ENCODE results near the gene NANOS2. TPM values are rescaled to one million over a fixed set of nuclear protein-coding genes. Genes with fewer than 3 reads are reported as not detected.

The NANOS2 gene
- total RNA-seq, 2 donors from 2014 or later: not detected

DNA sequence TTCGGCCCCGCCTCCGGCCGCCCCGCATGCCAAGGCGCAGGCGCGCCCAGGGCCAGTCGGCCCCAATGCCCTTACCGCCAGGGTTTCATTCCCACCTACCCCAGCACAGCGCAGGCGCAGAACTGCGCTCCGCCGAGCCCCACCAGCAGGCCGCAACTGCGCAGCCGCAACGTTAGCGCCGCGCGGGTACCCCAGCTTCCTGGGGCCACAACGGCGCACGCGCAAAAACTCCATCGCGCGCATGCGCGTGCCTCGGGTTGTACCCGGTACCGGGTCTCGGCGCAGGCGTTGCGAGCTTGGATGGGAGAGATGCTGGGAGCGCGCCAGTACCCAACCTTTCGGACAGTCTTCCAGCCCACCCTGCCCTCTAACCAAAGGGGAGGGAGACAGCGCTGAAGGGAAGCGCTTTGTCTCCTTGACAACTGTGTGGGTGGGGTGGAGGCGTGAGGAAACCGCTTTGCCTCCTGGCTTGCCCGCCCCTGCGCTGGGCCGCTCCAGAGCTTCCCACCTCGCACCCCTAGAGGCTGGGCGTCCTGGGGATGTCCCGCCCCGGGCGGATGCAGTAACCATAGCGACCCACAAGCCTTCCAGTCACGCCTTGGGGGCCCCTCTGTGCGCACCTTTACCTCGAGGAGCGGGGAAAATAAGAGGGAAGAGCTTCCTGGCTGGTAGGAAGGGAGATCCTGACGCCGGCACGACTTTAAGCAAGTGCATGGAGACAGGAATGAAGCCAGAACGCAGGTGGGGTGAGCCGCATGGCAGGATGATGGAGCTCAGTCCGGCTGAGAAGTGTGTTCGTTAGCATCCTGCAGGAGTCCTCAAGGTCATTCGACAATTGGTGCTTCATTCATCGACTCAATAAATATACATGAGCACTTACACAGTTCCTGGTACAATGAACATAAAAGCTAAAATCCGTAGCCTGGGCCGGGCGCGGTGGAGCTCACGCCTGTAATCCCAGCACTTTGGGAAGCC, 11.6 kb downstream of the NANOS2 start:
- Histone ChIP-seq H3K4me1 (peaks cover 0 to 24% of the 10 kb centered on the region in 2 donors), H3K36me3 (peaks cover 15% of the 10 kb centered on the region), H3K4me3 (peak overlapping the region; percentile 59 to 79), H3K27me3 (no peaks in the 10 kb centered on the region), H3K27ac (peak overlapping the region; percentile 80 to 85), H3K9me3 (no peaks in the 10 kb centered on the region)
- peak; percentile 96 for DNase-seq (ENCODE audit: low spot score)
- TF ChIP-seq, protein P1, sequence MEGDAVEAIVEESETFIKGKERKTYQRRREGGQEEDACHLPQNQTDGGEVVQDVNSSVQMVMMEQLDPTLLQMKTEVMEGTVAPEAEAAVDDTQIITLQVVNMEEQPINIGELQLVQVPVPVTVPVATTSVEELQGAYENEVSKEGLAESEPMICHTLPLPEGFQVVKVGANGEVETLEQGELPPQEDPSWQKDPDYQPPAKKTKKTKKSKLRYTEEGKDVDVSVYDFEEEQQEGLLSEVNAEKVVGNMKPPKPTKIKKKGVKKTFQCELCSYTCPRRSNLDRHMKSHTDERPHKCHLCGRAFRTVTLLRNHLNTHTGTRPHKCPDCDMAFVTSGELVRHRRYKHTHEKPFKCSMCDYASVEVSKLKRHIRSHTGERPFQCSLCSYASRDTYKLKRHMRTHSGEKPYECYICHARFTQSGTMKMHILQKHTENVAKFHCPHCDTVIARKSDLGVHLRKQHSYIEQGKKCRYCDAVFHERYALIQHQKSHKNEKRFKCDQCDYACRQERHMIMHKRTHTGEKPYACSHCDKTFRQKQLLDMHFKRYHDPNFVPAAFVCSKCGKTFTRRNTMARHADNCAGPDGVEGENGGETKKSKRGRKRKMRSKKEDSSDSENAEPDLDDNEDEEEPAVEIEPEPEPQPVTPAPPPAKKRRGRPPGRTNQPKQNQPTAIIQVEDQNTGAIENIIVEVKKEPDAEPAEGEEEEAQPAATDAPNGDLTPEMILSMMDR (IDR thresholded peaks at IDR 0.05): no peak

DNA sequence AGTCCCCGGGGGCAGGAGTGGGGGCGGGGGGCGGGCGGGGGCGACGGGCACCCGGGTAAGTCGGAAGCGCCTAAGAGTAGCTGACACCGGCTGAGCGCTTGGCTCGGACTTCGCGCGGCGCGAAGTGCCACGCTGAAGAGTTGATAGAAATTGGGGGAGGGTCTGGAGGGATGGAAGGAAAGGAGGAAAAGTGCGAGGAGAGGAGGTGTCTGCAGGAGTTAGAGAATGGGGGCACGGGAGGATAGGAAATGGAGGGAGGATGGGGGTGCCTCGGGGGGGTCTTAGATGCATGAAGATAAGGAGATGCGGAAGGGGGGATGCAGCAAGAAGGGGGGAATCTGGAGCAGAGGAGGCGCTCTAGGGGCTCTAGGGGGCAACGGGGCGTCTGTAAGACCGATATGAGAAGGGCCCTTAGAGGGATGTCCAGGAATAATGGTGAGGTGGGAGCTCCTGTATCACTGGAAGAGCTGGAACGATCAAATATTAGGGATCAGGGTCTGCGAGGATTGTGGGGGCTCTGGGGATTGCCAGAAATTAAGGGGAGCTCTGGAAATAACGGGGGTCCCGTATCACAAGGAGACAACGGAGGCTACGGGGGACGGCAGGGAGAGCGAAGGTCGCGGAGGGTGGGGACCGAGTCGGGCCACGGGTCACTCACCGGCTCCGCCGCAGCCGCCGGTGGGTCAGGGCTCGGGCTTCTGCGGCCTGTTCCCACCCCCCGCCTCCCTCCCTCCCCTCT, 12.5 kb downstream of the NANOS2 start, which contains the start of gene MYPOP:
Gene MYPOP (minus strand): TSS at position 702 of the 739 bp plus-strand sequence. CDS start 840 bp downstream, outside the sequence.
- Histone ChIP-seq H3K36me3 (peaks cover 15% of the 10 kb centered on the region), H3K4me3 (peak within 1 kb of the TSS; percentile 59 to 79), H3K9me3 (no peaks in the 10 kb centered on the region), H3K27me3 (no peaks in the 10 kb centered on the region), H3K27ac (peak within 1 kb of the TSS; percentile 80 to 85), H3K4me1 (peaks cover 0 to 24% of the 10 kb centered on the region in 2 donors)
- no peak for DNase-seq (ENCODE audit: low spot score)
- TF ChIP-seq, protein P1 (IDR thresholded peaks at IDR 0.05): no peak

DNA sequence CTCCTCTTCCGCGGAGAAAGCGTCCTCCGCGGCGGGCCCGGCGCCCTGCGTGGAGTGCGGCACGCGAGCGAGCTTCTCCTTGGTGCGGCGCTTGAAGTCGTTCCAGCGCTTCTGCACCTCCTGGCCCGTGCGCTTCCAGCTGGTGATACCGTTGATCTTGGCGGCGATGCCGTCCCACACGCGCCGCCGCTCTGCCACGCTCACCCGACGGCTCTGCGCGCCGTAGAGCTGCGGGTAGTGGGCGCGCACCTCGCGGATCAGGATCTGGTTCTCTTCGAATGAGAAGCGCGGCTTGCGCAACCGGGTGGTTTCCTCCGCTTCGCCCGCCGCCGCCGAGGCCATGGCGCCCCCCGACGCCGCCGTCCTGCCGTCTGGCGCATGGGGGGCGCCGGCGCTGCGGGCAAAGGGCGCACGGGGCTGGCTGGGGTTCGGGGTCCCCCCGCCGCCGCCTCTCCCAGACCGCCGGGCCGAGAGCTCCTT, 13.1 kb downstream of the NANOS2 start:
- H3K27me3 ChIP-seq: no peaks in the 10 kb centered on the region
- DNase-seq (ENCODE audit: low spot score): peak; percentile 68
- no peaks in the 10 kb centered on the region for H3K9me3 ChIP-seq
- TF ChIP-seq, protein P1 (IDR thresholded peaks at IDR 0.05): no peak
- H3K4me1 ChIP-seq: peaks cover 0 to 24% of the 10 kb centered on the region in 2 donors
- peaks cover 15% of the 10 kb centered on the region for H3K36me3 ChIP-seq
- peak overlapping the region; percentile 59 to 79 for H3K4me3 ChIP-seq
- H3K27ac ChIP-seq: peak overlapping the region; percentile 61 to 85

GRCh38 chr19:45900738-45901431, 13.7 kb downstream of the NANOS2 start:
- Histone ChIP-seq H3K36me3 (peaks cover 16% of the 10 kb centered on the region), H3K4me3 (peak overlapping the region; percentile 59 to 79), H3K27ac (peak overlapping the region in 1 of 2 donors; percentile 85), H3K4me1 (peaks cover 0 to 24% of the 10 kb centered on the region in 2 donors), H3K27me3 (no peaks in the 10 kb centered on the region), H3K9me3 (no peaks in the 10 kb centered on the region)
- no peak for DNase-seq (ENCODE audit: low spot score)
- TF ChIP-seq, protein P1 (IDR thresholded peaks at IDR 0.05): no peak

- Histone ChIP-seq H3K4me1 (peaks cover 0 to 24% of the 10 kb centered on the region in 2 donors), H3K27me3 (no peaks in the 10 kb centered on the region), H3K4me3 (no peak overlapping the region), H3K27ac (no peak overlapping the region), H3K36me3 (peaks cover 25% of the 10 kb centered on the region), H3K9me3 (no peaks in the 10 kb centered on the region)
- TF ChIP-seq, protein P1 (IDR thresholded peaks at IDR 0.05): no peak
- DNase-seq (ENCODE audit: low spot score): no peak
Measured at GRCh38 chr19:45899919-45900589, 14.5 kb downstream of the NANOS2 start.
